Measurements from ENCODE around the gene CIB2.

- TF ChIP-seq, protein P1, sequence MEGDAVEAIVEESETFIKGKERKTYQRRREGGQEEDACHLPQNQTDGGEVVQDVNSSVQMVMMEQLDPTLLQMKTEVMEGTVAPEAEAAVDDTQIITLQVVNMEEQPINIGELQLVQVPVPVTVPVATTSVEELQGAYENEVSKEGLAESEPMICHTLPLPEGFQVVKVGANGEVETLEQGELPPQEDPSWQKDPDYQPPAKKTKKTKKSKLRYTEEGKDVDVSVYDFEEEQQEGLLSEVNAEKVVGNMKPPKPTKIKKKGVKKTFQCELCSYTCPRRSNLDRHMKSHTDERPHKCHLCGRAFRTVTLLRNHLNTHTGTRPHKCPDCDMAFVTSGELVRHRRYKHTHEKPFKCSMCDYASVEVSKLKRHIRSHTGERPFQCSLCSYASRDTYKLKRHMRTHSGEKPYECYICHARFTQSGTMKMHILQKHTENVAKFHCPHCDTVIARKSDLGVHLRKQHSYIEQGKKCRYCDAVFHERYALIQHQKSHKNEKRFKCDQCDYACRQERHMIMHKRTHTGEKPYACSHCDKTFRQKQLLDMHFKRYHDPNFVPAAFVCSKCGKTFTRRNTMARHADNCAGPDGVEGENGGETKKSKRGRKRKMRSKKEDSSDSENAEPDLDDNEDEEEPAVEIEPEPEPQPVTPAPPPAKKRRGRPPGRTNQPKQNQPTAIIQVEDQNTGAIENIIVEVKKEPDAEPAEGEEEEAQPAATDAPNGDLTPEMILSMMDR (IDR thresholded peaks at IDR 0.05): no peak
- TF ChIP-seq POLR2A (IDR thresholded peaks at IDR 0.05): no peak
These were observed 17.3 kb upstream of the CIB2 start for GRCh38 chr15:78148392-78149067.

All from heart left ventricle (tissue), 13 donors.